NT2/D1 (cell line): Measurements from ENCODE around the gene ACTR3C.

Source experiments
- DNase-seq: peaks from one replicate; pipeline ENCODE4 v3.0.0-alpha.2; 2011; ENCODE audit warnings: low read depth, low spot score
- H3K27me3 ChIP-seq: 2 replicates; pipeline ENCODE4 v1.6.0; 2011; ENCODE audit warnings: mild to moderate bottlenecking; ENCODE audit not compliant: insufficient read length, insufficient read depth
- H3K36me3 ChIP-seq: 2 replicates; pipeline ENCODE4 v1.6.1; 2011; ENCODE audit warnings: mild to moderate bottlenecking, low read length, mixed read lengths; ENCODE audit not compliant: insufficient read depth, insufficient read length
- H3K4me1 ChIP-seq: 2 replicates; pipeline ENCODE4 v1.5.1; 2011; ENCODE audit not compliant: insufficient read depth, insufficient read length
- H3K4me3 ChIP-seq: 2 replicates; pipeline ENCODE4 v1.5.1; 2011; ENCODE audit warnings: low read depth; ENCODE audit not compliant: insufficient read length
- H3K9ac ChIP-seq: 2 replicates; pipeline ENCODE4 v1.6.0; 2011; ENCODE audit warnings: low read depth; ENCODE audit not compliant: insufficient read length
- H3K9me3 ChIP-seq: 2 replicates; pipeline ENCODE4 v1.5.1; 2011; ENCODE audit warnings: mild to moderate bottlenecking, low read length; ENCODE audit not compliant: insufficient read depth
- SUZ12 ChIP-seq: IDR thresholded peaks from 2 replicates; pipeline ENCODE4 v1.6.1; 2011; ENCODE audit not compliant: insufficient read length, insufficient read depth; ENCODE audit errors: extremely low read depth
- YY1 ChIP-seq: IDR thresholded peaks from 2 replicates; pipeline ENCODE4 v1.6.1; 2011; ENCODE audit not compliant: insufficient read length, insufficient read depth
- ZNF274 ChIP-seq: IDR thresholded peaks from 2 replicates; pipeline ENCODE4 v1.6.1; 2011; ENCODE audit warnings: mild to moderate bottlenecking, low read depth, low read length

The ACTR3C gene

GRCh38 chr7:150357771-150358427 lies 34.6 kb upstream of the ACTR3C start:
- Histone ChIP-seq H3K9ac (no peak overlapping the region), H3K4me3 (no peak overlapping the region), H3K9me3 (no peaks in the 10 kb centered on the region), H3K27me3 (no peaks in the 10 kb centered on the region), H3K36me3 (no peaks in the 10 kb centered on the region), H3K4me1 (peaks cover 3% of the 10 kb centered on the region)
- no peak for DNase-seq
- no peak for TF ChIP-seq SUZ12
- no peak for TF ChIP-seq YY1
- TF ChIP-seq ZNF274: no peak

- Histone ChIP-seq H3K4me3 (no peak overlapping the region), H3K36me3 (no peaks in the 10 kb centered on the region), H3K27me3 (no peaks in the 10 kb centered on the region), H3K9me3 (no peaks in the 10 kb centered on the region), H3K4me1 (peaks cover 3% of the 10 kb centered on the region), H3K9ac (no peak overlapping the region)
- TF ChIP-seq ZNF274 (no peak), YY1 (no peak), SUZ12 (no peak)
- no peak for DNase-seq
These were observed 33.9 kb upstream of the ACTR3C start for GRCh38 chr7:150357270-150357669.

GRCh38 chr7:150356265-150356897 lies 33.0 kb upstream of the ACTR3C start:
- H3K36me3 ChIP-seq: no peaks in the 10 kb centered on the region
- no peak for DNase-seq
- H3K27me3 ChIP-seq: no peaks in the 10 kb centered on the region
- TF ChIP-seq YY1 (no peak), SUZ12 (no peak), ZNF274 (no peak)
- no peaks in the 10 kb centered on the region for H3K9me3 ChIP-seq
- H3K4me1 ChIP-seq: peaks cover under 1% of the 10 kb centered on the region
- H3K9ac ChIP-seq: no peak overlapping the region
- no peak overlapping the region for H3K4me3 ChIP-seq

DNA sequence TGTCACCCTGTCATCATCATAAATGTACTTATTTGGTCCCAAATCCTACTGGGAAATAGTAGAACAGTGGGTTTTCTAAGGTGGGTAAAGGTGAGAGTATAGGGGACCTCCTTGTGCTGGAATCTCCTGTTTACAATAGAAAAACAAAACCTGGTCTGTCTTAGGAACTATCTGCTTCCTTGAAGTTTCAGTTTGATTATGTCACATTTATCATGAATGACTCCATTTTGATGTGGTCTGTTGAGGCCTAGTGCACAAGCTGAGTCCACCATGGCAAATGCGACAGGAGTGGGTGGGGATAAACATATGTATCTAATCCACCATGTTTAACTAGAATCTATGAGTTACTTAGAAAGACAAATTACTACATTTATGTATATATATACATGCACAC lies 32.3 kb upstream of the ACTR3C start:
- Histone ChIP-seq H3K4me3 (no peak overlapping the region), H3K27me3 (no peaks in the 10 kb centered on the region), H3K4me1 (no peaks in the 10 kb centered on the region), H3K9ac (no peak overlapping the region), H3K36me3 (no peaks in the 10 kb centered on the region), H3K9me3 (no peaks in the 10 kb centered on the region)
- no peak for DNase-seq
- TF ChIP-seq SUZ12 (no peak), ZNF274 (no peak)

- no peaks in the 10 kb centered on the region for H3K27me3 ChIP-seq
- TF ChIP-seq YY1: no peak
- TF ChIP-seq SUZ12: no peak
- no peak for TF ChIP-seq ZNF274
These were observed 28.3 kb upstream of the ACTR3C start for GRCh38 chr7:150351587-150352194.

GRCh38 chr7:150346922-150347321 lies 23.6 kb upstream of the ACTR3C start:
- no peaks in the 10 kb centered on the region for H3K36me3 ChIP-seq
- TF ChIP-seq YY1 (no peak), SUZ12 (no peak)
- H3K9me3 ChIP-seq: peaks cover 25% of the 10 kb centered on the region
- no peak for DNase-seq
- H3K4me1 ChIP-seq: peaks cover 4% of the 10 kb centered on the region
- H3K9ac ChIP-seq: no peak overlapping the region
- H3K27me3 ChIP-seq: peaks cover 21% of the 10 kb centered on the region
- no peak overlapping the region for H3K4me3 ChIP-seq

More at GRCh38 chr7:150351587-150352194, 28.3 kb upstream of the ACTR3C start:
- no peaks in the 10 kb centered on the region for H3K4me1 ChIP-seq
- H3K4me3 ChIP-seq: no peak overlapping the region
- no peak for DNase-seq
- H3K36me3 ChIP-seq: no peaks in the 10 kb centered on the region
- H3K9me3 ChIP-seq: peaks cover 8% of the 10 kb centered on the region; the same call in 1 of the 2 replicates
- H3K9ac ChIP-seq: no peak overlapping the region

GRCh38 chr7:150345012-150345411 lies 21.7 kb upstream of the ACTR3C start:
- Histone ChIP-seq H3K4me3 (no peak overlapping the region), H3K9ac (no peak overlapping the region), H3K36me3 (peaks cover 2% of the 10 kb centered on the region), H3K4me1 (peaks cover 4% of the 10 kb centered on the region), H3K27me3 (peaks cover 21% of the 10 kb centered on the region), H3K9me3 (peaks cover 25% of the 10 kb centered on the region)
- DNase-seq: no peak
- no peak for TF ChIP-seq SUZ12
- no peak for TF ChIP-seq ZNF274
- TF ChIP-seq YY1: no peak

DNA sequence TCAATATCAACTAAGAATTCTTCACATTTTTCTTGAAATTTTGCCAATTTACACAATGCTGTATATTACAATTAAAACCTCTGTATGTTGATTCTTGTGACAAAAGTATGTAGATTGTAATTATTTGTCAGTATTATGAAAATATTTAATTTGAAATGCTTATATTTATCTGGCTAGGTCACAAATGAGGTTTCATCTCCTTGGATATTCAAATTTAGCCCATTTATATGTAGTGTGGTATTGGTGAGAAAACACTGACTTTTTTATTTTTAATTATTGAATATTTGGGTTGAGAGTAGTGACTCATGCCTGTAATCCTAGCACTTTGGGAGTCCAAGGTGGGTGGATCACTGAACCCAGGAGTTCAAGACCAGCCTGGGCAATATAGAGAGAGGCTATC lies 21.0 kb upstream of the ACTR3C start:
- TF ChIP-seq SUZ12 (no peak), YY1 (no peak), ZNF274 (no peak)

More for the DNA sequence above, 21.0 kb upstream of the ACTR3C start:
- Histone ChIP-seq H3K36me3 (peaks cover 10% of the 10 kb centered on the region), H3K9ac (no peak overlapping the region), H3K27me3 (peaks cover 21% of the 10 kb centered on the region), H3K4me1 (peaks cover 9% of the 10 kb centered on the region), H3K4me3 (no peak overlapping the region), H3K9me3 (peaks cover 25% of the 10 kb centered on the region)
- no peak for DNase-seq
